Small intestine (tissue), 7 donors: ENCODE measurements around the gene KDM5C. TPM values are rescaled to one million over a fixed set of nuclear protein-coding genes. Genes with fewer than 3 reads are reported as not detected.

Source experiments
- DNase-seq, 2 donors: peaks; one replicate each; pipeline versions ENCODE4 v3.0.0 to v3.0.0-alpha.2; 2013
- FAIRE-seq: peaks from 2 replicates; lab custom pipeline; 2012; peaks lifted over from hg19 to GRCh38; lab: Jason Lieb, UNC
- H3K27ac ChIP-seq, 3 donors: one replicate each; pipeline ENCODE4 v1.5.1; 2013; ENCODE audit warnings: low read length in 2 of 3, mild to moderate bottlenecking in 2 of 3, control low read depth in 1 of 3, inconsistent platforms in 1 of 3, low read depth in 1 of 3, moderate library complexity in 1 of 3
- H3K27me3 ChIP-seq, 3 donors: one replicate each; pipeline ENCODE4 v1.6.1; 2013; ENCODE audit warnings: low read length in 3 of 3, inconsistent platforms in 1 of 3; ENCODE audit not compliant: control insufficient read depth in 3 of 3, insufficient read depth in 3 of 3
- H3K36me3 ChIP-seq, 3 donors: one replicate each; pipeline ENCODE4 v1.6.1; 2013; ENCODE audit warnings: low read length in 3 of 3, inconsistent platforms in 1 of 3, low read depth in 1 of 3, mild to moderate bottlenecking in 1 of 3, moderate library complexity in 1 of 3; ENCODE audit not compliant: control insufficient read depth in 3 of 3, insufficient read depth in 2 of 3
- H3K4me1 ChIP-seq, 3 donors: one replicate each; pipeline ENCODE4 v1.6.1; 2013; ENCODE audit warnings: low read length in 2 of 3, inconsistent platforms in 1 of 3, low read depth in 1 of 3, mild to moderate bottlenecking in 1 of 3, moderate library complexity in 1 of 3; ENCODE audit not compliant: control insufficient read depth in 3 of 3, insufficient read depth in 2 of 3
- H3K4me3 ChIP-seq, 3 donors: one replicate each; pipeline ENCODE4 v1.5.1; 2013; ENCODE audit warnings: low read length in 3 of 3, control low read depth in 1 of 3, inconsistent platforms in 1 of 3, low read depth in 1 of 3, mild to moderate bottlenecking in 1 of 3, moderate library complexity in 1 of 3
- H3K9me3 ChIP-seq, 2 donors: one replicate each; pipeline ENCODE4 v1.6.1; 2013; ENCODE audit warnings: low read depth in 1 of 2, low read length in 1 of 2; ENCODE audit not compliant: control insufficient read depth in 2 of 2, insufficient read depth in 1 of 2
- WGBS, 3 donors: extraction: QIAGEN DNeasy Blood & Tissue Kit; methylation state at CpG; one replicate each; pipeline ENCODE4 v1.1.7; 2013; 5-methylcytosine and 5-hydroxymethylcytosine counted together
- polyA plus RNA-seq, 4 donors: library from polyadenylated mRNA; stranded (reverse) in 3 of 4; unstranded in 1 of 4; fragments of 200-250 nt in 3 of 4; fragments of 120-200 nt in 1 of 4; gene quantifications; one replicate each; pipeline versions ENCODE4 v1.2.1 to v1.2.3, GENCODE V29; 2013
- donor health status: healthy with polysubstance abuse.
- donor health status: control.
- donor health status: control.
- donor health status: Bipolar disorder and iron deficiency.
- donor health status: healthy.

Gene KDM5C
- polyA plus RNA-seq, 4 donors: 22.6 to 50.9 (median 26.4) TPM

- H3K27ac ChIP-seq: no peak overlapping the region
- FAIRE-seq: no peak
Observed at GRCh38 chrX:53262918-53263394, 37.9 kb upstream of the KDM5C start.

GRCh38 chrX:53262189-53262917, 37.3 kb upstream of the KDM5C start:
- H3K27ac ChIP-seq: no peak overlapping the region
- no peaks in the 10 kb centered on the region for H3K36me3 ChIP-seq
- H3K27me3 ChIP-seq: no peaks in the 10 kb centered on the region
- peaks cover 0 to 4% (median 0%) of the 10 kb centered on the region in 3 donors for H3K4me1 ChIP-seq
- no peak overlapping the region for H3K4me3 ChIP-seq
- H3K9me3 ChIP-seq: no peaks in the 10 kb centered on the region
- DNase-seq (no peak), FAIRE-seq (no peak)
- 77 to 86% (median 85%) methylated on average over 6 to 7 of the region's 7 CpGs for WGBS, 3 donors

More at GRCh38 chrX:53262918-53263394, 37.9 kb upstream of the KDM5C start:
- no peaks in the 10 kb centered on the region for H3K27me3 ChIP-seq
- 30 to 38% (median 37%) methylated on average over 7 to 8 of the region's 8 CpGs for WGBS, 3 donors
- peaks cover 0 to 7% (median 0%) of the 10 kb centered on the region in 3 donors for H3K4me1 ChIP-seq
- H3K36me3 ChIP-seq: peaks cover 0 to 2% (median 0%) of the 10 kb centered on the region in 3 donors
- no peak for DNase-seq
- H3K9me3 ChIP-seq: no peaks in the 10 kb centered on the region
- H3K4me3 ChIP-seq: no peak overlapping the region

DNA sequence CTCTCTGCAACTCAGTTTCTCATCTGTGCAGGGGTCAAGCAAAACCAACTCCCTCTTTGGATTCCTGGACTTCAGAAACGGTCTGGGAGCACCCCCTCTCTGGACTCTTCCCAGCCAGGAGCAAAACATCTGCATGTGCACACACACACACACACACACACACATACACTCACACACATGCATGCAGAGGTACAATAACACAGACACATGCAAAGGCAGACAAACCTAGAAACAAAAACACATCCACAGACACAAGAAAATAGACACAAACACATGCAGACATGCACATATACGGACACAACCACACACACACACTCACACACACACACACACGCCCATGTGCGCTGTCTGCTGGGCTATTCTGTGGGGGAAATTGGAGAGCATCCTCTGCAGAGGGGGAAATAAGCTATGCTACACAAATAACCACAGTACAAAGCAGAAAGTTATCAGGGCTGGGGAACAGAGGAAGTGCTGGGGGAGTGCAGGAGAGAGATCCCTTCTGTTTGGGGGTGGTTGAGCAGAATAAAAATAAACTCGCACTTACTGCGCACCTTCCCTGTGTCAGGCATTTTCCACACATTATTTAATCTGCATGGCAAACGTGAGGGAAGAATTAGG, 36.5 kb upstream of the KDM5C start:
- no peak overlapping the region for H3K4me3 ChIP-seq
- no peaks in the 10 kb centered on the region for H3K9me3 ChIP-seq
- no peaks in the 10 kb centered on the region for H3K36me3 ChIP-seq
- no peaks in the 10 kb centered on the region for H3K4me1 ChIP-seq
- no peak overlapping the region for H3K27ac ChIP-seq
- DNase-seq (no peak), FAIRE-seq (no peak)
- WGBS, 3 donors: 43 to 73% (median 61%) methylated on average over 7 of the region's 7 CpGs
- H3K27me3 ChIP-seq: no peaks in the 10 kb centered on the region

DNA sequence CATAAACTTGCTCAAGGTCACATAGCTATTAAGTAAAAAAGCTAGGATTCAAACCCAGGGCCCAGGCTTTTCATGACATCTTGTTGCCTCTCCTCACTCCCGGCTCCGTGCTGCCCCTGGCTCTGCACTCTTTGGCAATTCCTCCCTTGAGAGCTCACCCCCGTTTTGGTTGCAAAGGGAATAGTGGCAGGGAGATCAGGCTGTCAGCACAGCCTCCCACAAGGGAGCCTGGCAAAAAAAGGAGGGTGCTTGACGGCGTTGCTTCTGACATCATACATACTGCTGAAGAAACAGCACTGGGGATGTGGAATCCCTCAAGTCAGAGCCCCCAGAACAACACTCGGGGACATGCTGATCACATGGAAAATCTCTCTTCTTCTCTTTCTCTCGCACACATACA, 35.8 kb upstream of the KDM5C start:
- WGBS, 3 donors: 78 to 93% (median 83%) methylated on average over 6 to 7 of the region's 7 CpGs
- no peaks in the 10 kb centered on the region for H3K4me1 ChIP-seq

DNA sequence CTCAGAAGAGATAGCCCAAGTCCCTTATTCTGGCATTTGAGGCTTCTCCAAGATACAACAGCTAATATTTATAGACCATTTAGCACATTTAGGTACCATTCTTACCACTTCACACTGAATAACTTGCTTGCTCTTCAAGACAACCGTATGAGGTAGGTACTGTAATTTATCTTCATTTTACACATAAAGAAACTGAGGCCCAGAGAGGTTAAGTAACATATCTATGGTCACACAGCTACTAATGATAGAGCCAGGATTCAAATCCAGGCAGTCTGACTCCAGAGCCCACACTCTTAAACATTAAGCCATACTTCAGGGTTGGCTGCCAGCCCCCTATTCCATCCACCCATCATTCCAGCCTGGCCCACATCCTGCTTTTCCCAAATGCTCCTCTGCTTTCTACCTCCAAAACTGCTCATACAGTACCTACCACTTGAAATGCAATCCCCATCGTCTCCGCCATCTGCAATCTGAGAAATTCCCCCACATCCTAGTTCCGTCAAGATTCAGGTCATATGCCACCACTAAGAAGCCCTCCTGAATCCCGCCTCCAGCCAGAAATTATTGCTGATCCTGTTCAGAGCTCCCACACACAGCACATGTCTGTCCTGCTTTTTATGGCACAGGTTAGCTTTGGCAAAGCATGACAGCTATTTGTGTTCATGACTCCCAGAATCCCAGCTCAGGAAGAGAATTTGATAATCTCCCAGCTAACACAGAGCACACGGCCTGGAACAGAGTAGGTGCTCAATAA, 32.8 kb upstream of the KDM5C start:
- FAIRE-seq (no peak), DNase-seq (no peak)
- Histone ChIP-seq H3K27ac (no peak overlapping the region), H3K36me3 (peaks cover 0 to 8% (median 2%) of the 10 kb centered on the region in 3 donors), H3K9me3 (no peaks in the 10 kb centered on the region), H3K4me1 (no peaks in the 10 kb centered on the region), H3K4me3 (no peak overlapping the region), H3K27me3 (no peaks in the 10 kb centered on the region)
- WGBS, 3 donors: 85 to 92% (median 91%) methylated on average over 6 of the region's 6 CpGs

More for the DNA sequence above, 35.8 kb upstream of the KDM5C start:
- H3K9me3 ChIP-seq: no peaks in the 10 kb centered on the region
- H3K36me3 ChIP-seq: no peaks in the 10 kb centered on the region
- H3K4me3 ChIP-seq: no peak overlapping the region
- no peaks in the 10 kb centered on the region for H3K27me3 ChIP-seq
- FAIRE-seq: no peak
- H3K27ac ChIP-seq: no peak overlapping the region
- no peak for DNase-seq

- no peak for FAIRE-seq
- whole genome bisulfite sequencing, 3 donors: 75 to 86% (median 80%) methylated on average over 3 to 13 of the region's 13 CpGs
Observed at GRCh38 chrX:53257166-53257565, 32.2 kb upstream of the KDM5C start.

GRCh38 chrX:53256446-53257041, 31.5 kb upstream of the KDM5C start:
- Histone ChIP-seq H3K36me3 (peaks cover 0 to 8% (median 2%) of the 10 kb centered on the region in 3 donors), H3K9me3 (no peaks in the 10 kb centered on the region), H3K27me3 (no peaks in the 10 kb centered on the region), H3K4me3 (no peak overlapping the region), H3K27ac (no peak overlapping the region), H3K4me1 (no peaks in the 10 kb centered on the region)
- 54 to 76% (median 75%) methylated on average over 13 to 17 of the region's 17 CpGs for WGBS, 3 donors
- FAIRE-seq (no peak), DNase-seq (no peak)

More at GRCh38 chrX:53257166-53257565, 32.2 kb upstream of the KDM5C start:
- Histone ChIP-seq H3K27me3 (no peaks in the 10 kb centered on the region), H3K4me1 (no peaks in the 10 kb centered on the region), H3K9me3 (no peaks in the 10 kb centered on the region), H3K27ac (no peak overlapping the region), H3K4me3 (no peak overlapping the region), H3K36me3 (peaks cover 0 to 8% (median 2%) of the 10 kb centered on the region in 3 donors)
- no peak for DNase-seq

DNA sequence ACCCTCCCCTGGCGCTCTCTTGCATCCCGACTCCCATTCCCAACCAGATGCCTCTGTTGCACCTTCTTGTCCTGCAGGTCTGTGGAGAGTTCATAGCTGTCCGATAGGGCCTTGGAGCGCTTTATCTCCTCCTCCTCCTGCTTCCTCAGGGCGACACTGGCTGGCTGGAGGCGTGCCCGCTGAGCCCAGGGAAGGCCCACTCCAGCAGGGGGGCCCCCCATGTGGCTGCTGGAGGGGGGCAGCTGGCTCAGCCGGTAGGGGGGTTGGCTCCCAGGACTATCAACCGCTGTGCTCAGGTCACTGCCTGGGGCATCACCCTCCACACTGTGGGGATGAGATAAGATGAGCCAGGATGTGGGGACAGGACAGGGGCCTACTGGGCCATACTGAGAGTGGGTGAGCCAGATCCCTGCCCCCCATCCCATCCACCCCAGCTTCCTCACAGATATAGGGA, 30.8 kb upstream of the KDM5C start:
- DNase-seq (no peak), FAIRE-seq (no peak)
- no peak overlapping the region for H3K27ac ChIP-seq
- no peaks in the 10 kb centered on the region for H3K4me1 ChIP-seq
- H3K9me3 ChIP-seq: no peaks in the 10 kb centered on the region
- no peaks in the 10 kb centered on the region for H3K27me3 ChIP-seq
- H3K36me3 ChIP-seq: peaks cover 0 to 11% (median 2%) of the 10 kb centered on the region in 3 donors
- H3K4me3 ChIP-seq: no peak overlapping the region
- WGBS, 3 donors: 78 to 91% (median 86%) methylated on average over 6 to 9 of the region's 9 CpGs
